NT2/D1 (cell line): ENCODE measurements around the gene INSC.
A peak's percentile ranks its signal among the peaks of the same experiment; 100 is the strongest.

Experiments used
- DNase-seq: peaks from one replicate; pipeline ENCODE4 v3.0.0-alpha.2; 2011; ENCODE audit warnings: low read depth, low spot score
- H3K27me3 ChIP-seq: 2 replicates; pipeline ENCODE4 v1.6.0; 2011; ENCODE audit warnings: mild to moderate bottlenecking; ENCODE audit not compliant: insufficient read length, insufficient read depth
- H3K36me3 ChIP-seq: 2 replicates; pipeline ENCODE4 v1.6.1; 2011; ENCODE audit warnings: mild to moderate bottlenecking, low read length, mixed read lengths; ENCODE audit not compliant: insufficient read depth, insufficient read length
- H3K4me1 ChIP-seq: 2 replicates; pipeline ENCODE4 v1.5.1; 2011; ENCODE audit not compliant: insufficient read depth, insufficient read length
- H3K4me3 ChIP-seq: 2 replicates; pipeline ENCODE4 v1.5.1; 2011; ENCODE audit warnings: low read depth; ENCODE audit not compliant: insufficient read length
- H3K9ac ChIP-seq: 2 replicates; pipeline ENCODE4 v1.6.0; 2011; ENCODE audit warnings: low read depth; ENCODE audit not compliant: insufficient read length
- H3K9me3 ChIP-seq: 2 replicates; pipeline ENCODE4 v1.5.1; 2011; ENCODE audit warnings: mild to moderate bottlenecking, low read length; ENCODE audit not compliant: insufficient read depth
- SUZ12 ChIP-seq: IDR thresholded peaks from 2 replicates; pipeline ENCODE4 v1.6.1; 2011; ENCODE audit not compliant: insufficient read length, insufficient read depth; ENCODE audit errors: extremely low read depth
- YY1 ChIP-seq: IDR thresholded peaks from 2 replicates; pipeline ENCODE4 v1.6.1; 2011; ENCODE audit not compliant: insufficient read length, insufficient read depth
- ZNF274 ChIP-seq: IDR thresholded peaks from 2 replicates; pipeline ENCODE4 v1.6.1; 2011; ENCODE audit warnings: mild to moderate bottlenecking, low read depth, low read length

Gene INSC

DNA sequence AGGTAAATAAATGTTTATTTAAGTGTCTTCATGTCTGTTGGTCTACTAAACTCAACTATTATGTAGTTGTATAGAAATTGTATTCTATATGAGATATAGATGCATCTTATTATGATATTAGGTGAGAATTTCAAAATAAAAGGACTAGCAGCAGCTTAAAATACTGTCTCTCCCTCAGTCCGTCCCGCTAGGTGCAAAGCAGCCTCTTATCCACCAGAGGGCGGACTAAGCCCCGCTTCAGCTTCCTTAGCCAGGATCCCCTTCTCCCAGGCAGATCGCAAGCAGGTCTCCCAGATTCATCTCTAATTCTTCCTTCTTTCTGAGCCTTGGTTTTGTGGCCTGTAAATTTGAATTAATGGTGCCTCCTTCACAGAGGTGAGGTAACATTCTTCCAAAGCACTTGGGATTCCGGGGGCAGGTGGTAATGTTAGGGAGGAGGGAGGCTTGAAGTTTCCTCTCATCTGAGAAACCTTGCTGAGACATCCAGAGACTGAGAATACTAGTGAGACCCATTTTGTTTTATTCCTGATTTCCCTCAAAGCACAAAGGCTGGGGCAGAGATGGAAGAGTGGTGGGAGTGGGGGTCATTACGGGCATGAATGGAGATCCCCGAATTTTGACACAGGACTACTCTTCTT is 13.5 kb upstream of the INSC start:
- peaks cover 2% of the 10 kb centered on the region for H3K4me1 ChIP-seq
- DNase-seq, result peak; percentile 52
- H3K9me3 ChIP-seq, result no peaks in the 10 kb centered on the region
- no peaks in the 10 kb centered on the region for H3K36me3 ChIP-seq
- no peaks in the 10 kb centered on the region for H3K27me3 ChIP-seq
- H3K9ac ChIP-seq, result no peak overlapping the region
- TF ChIP-seq SUZ12, result no peak
- TF ChIP-seq YY1, result no peak
- no peak for TF ChIP-seq ZNF274
- no peak overlapping the region for H3K4me3 ChIP-seq

GRCh38 chr11:15104166-15104565 is 10.6 kb upstream of the INSC start:
- Histone ChIP-seq H3K36me3 (no peaks in the 10 kb centered on the region), H3K27me3 (no peaks in the 10 kb centered on the region), H3K4me3 (no peak overlapping the region), H3K4me1 (no peaks in the 10 kb centered on the region), H3K9ac (no peak overlapping the region), H3K9me3 (no peaks in the 10 kb centered on the region)
- no peak for TF ChIP-seq YY1
- no peak for TF ChIP-seq SUZ12
- TF ChIP-seq ZNF274, result no peak
- no peak for DNase-seq

- TF ChIP-seq SUZ12 (no peak), ZNF274 (no peak), YY1 (no peak)
- DNase-seq, result no peak
- Histone ChIP-seq H3K9me3 (no peaks in the 10 kb centered on the region), H3K4me3 (no peak overlapping the region), H3K9ac (no peak overlapping the region), H3K4me1 (no peaks in the 10 kb centered on the region), H3K36me3 (no peaks in the 10 kb centered on the region), H3K27me3 (no peaks in the 10 kb centered on the region)
Measured at GRCh38 chr11:15106201-15106965, 8.3 kb upstream of the INSC start.

DNA sequence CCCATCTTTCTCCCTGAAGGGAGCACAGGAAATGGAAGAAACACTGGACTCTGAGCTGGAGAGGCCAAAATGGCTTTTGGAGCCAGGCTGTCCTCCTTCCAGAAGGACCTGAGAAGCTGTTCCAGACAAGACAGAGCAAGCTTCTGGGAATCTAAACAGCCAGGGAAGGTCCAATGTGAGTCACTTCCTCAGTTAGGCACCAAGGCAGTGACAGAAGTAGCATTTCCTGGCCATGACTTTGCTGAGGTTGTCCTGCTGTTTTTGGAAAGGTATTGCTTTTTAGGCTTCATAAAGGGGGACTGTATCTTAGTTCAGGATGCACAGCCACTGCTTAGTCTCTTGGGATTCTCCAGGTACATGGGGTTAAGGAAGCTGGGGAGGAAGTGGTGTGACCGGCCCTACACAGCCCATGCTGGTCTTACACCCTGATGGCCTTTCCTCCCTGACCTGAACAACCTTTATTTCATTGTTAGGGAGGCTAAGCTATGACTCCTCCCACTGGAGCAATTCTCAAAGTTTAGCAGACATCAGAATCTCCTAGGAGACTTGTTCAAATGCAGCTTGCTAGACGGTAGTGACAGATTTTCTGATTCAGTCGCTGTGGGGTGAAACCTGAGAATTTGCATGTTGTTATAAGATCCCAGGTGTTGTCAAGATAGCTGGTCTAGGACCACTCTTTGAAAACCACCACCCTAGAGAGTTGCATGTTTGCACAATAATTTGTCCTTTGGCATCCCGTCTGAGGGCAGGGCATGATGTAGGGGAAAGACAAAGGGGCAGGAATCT is 6.8 kb upstream of the INSC start:
- H3K9ac ChIP-seq, result no peak overlapping the region
- peaks cover 3% of the 10 kb centered on the region for H3K27me3 ChIP-seq
- H3K9me3 ChIP-seq, result no peaks in the 10 kb centered on the region
- H3K4me1 ChIP-seq, result no peaks in the 10 kb centered on the region
- DNase-seq, result no peak
- TF ChIP-seq SUZ12, result no peak
- no peak for TF ChIP-seq YY1
- TF ChIP-seq ZNF274, result no peak
- no peaks in the 10 kb centered on the region for H3K36me3 ChIP-seq
- no peak overlapping the region for H3K4me3 ChIP-seq

DNA sequence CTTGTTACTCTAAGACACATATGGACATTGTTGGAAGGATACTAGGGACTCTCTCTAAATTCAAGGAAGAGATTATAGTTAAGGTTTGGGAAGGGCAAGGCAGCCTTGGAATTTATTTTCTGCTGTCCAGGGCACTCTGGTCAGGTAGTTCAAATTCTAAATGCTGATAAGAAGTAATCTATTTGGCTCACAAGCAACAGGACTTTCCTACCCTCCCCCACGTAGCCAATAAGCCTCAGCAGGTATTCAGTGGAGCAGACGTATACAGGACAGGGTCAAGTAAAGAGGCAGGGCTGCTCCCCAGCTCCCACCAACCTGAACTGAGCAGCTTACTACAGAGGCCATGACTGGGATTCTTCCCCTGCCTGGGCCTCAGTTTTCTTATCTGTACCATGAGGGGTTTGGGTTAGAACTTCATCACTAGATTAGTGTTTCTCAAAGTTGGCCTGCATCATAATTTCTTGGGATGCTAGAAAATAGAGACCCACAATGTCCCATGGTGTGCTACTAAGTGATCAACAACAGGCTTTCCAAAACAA is 6.1 kb upstream of the INSC start:
- no peak for TF ChIP-seq SUZ12
- no peak for TF ChIP-seq YY1
- TF ChIP-seq ZNF274, result no peak
- Histone ChIP-seq H3K4me1 (no peaks in the 10 kb centered on the region), H3K27me3 (peaks cover 10% of the 10 kb centered on the region)

DNA sequence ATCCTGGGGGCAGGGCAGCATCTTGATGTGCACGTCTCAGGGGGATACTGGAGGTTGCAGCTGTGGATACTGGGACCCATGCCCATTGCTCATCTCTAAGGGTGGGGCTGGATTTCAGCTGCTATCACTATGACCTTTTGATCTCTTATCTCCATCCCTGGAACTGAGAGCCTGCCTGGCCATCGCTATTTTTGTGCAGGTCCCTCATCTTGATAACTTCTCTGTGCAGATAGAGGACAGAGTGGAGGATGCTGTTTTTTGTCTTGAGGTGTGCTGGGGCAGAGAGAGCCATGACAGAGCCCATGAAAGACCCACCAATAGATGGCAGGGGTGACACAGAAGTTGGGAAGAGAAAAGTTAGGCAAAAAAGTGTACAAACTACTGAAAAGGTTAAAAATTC is 5.1 kb upstream of the INSC start:
- H3K27me3 ChIP-seq, result peaks cover 19% of the 10 kb centered on the region
- no peak overlapping the region for H3K9ac ChIP-seq
- TF ChIP-seq YY1, result no peak
- no peak for TF ChIP-seq ZNF274
- TF ChIP-seq SUZ12, result no peak
- no peaks in the 10 kb centered on the region for H3K4me1 ChIP-seq
- H3K36me3 ChIP-seq, result no peaks in the 10 kb centered on the region
- DNase-seq, result no peak
- no peak overlapping the region for H3K4me3 ChIP-seq
- H3K9me3 ChIP-seq, result no peaks in the 10 kb centered on the region

More for the DNA sequence above, 6.1 kb upstream of the INSC start:
- Histone ChIP-seq H3K9ac (no peak overlapping the region), H3K36me3 (no peaks in the 10 kb centered on the region), H3K4me3 (no peak overlapping the region), H3K9me3 (no peaks in the 10 kb centered on the region)
- DNase-seq, result no peak
